ENCODE data around the gene C3orf52. TPM values are rescaled to one million over a fixed set of nuclear protein-coding genes. Genes with fewer than 3 reads are reported as not detected.
A peak's percentile ranks its signal among the peaks of the same experiment; 100 is the strongest.

C3orf52 gene
- total RNA-seq, 1 experiment from 2014 or later = 18.1 TPM

GRCh38 chr3:112117841-112118571 is 31.8 kb downstream of the C3orf52 start:
- no peak for DNase-seq (ENCODE audit: low read depth)

- no peak for DNase-seq (ENCODE audit: low read depth)
Measured at GRCh38 chr3:112119962-112120836, 34.0 kb downstream of the C3orf52 start.

DNA sequence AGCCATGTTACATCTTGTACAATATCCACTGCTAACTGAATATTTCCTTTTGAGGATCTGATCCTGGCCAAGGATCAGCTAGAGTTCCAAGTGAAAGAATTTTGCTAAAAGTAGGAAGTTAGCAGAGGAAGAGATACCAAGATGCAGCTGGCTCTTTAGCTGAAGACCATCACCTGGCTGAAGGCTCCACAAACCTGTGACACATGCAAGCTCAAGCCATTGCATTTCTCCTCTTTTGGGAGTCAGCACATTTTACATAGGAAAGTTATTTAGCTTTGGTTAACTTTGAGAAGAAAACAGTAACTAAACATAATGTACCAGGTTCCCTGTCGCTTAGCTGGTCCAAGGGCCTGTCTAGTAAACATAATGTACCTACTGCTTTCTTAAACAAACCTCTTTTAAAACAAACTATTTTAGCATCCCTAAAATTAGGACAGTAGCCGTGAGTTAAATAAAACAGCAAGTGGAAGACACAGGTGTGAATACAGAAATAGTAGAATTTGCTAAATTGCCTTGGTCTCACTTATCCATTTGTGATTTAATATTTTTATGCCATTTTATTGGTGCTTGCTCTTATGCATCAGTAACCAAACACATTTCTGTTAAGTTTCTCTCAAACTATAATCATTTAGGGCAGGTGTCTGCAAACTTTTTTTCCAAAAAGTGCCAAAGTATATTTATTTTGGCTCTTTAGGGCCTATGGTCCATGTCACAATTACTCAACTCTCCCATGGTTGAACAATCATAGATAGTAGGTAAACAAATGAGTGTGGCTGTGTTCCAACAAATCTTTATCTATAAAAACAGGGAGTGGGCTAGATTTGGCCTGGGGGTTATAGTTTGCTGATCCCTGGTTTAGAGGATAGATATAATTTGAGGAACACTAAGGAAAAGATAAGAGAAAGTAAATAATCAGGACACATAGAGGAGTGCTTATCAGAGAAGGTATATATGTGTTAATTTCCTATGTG is 35.7 kb downstream of the C3orf52 start:
- DNase-seq (ENCODE audit: low read depth) = no peak

DNA sequence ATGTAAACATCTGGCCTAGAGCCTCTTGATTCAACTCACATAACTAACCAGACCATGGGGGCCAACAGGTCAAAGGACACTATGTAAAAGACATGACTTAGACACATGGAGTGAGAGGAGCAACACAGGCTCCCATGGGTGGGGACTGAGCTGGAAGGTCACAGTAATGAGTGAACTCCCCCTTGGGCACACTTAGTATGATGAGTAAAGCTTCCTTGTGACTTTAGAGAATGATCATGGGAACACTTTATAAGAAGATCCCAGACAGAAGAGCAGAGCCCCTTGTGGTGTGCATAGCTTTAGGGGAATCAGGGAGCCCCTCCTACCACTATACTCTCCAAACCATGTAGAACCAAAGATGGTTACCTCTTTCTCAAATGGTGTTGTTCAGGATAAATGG is 36.7 kb downstream of the C3orf52 start:
- no peak for DNase-seq (ENCODE audit: low read depth)

DNA sequence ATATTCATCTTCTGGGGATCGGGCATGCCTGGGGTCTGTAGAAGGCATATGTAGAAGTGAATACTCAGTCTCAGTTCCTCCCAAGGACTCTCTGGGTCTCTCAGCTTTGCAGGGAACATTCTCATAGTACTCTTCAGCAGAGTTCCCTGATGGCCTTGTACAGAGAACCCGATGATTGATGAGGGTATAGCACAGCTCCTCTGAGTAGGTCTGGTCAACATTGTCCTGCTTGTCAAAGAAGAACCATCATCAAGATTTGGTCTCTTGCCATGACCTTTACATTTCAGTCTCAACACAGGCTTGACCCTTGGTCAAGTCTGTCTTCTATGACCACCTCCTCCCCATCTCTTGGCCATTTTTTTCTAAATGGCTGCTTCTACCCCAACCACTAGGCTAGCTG is 37.4 kb downstream of the C3orf52 start:
- no peak for DNase-seq (ENCODE audit: low read depth)

GRCh38 chr3:112124907-112125607 is 38.9 kb downstream of the C3orf52 start:
- DNase-seq (ENCODE audit: low read depth) = no peak

DNA sequence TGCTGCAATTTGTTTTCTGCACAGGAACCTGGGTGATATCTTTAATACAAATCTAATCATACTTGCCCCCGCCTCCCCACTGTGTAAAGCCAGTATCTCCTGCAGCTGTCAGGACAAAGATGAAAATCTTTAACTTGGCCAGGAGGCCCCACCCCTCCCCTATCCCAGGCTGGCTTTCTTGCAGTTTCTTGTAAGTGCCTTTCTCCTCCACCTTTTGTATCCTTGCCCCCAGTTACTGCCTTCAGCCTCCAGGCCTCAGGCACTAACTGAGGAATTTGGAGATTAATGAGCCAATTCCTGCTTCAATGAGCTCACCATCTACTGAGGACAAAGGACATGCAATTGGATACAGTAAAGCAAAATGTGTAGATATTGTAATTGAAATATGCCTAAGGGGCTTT is 40.3 kb downstream of the C3orf52 start:
- DNase-seq (ENCODE audit: low read depth) = peak; percentile 10

GRCh38 chr3:112127522-112128494 is 41.6 kb downstream of the C3orf52 start:
- DNase-seq (ENCODE audit: low read depth) = no peak

GRCh38 chr3:112128843-112129727 is 42.9 kb downstream of the C3orf52 start:
- DNase-seq (ENCODE audit: low read depth) = no peak

GRCh38 chr3:112129925-112130637 is 43.9 kb downstream of the C3orf52 start:
- no peak for DNase-seq (ENCODE audit: low read depth)

DNA sequence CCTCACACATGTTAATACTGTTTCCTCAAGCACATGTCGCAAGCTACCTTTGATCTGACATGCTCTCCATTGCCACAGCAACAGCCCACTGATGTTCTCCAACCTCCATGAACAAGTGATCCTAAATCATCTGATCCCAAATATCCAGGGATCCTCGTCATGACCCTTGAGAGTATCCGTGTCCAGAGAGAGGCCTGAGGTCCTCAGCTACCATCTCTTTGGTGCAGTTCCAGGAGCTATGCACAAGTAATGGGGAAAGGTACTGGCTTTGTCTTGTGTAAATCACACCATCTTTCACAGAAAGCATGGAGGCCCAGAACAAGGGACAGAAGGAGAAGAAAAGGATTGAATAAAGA is 44.4 kb downstream of the C3orf52 start:
- no peak for DNase-seq (ENCODE audit: low read depth)

GRCh38 chr3:112131111-112131510 is 44.9 kb downstream of the C3orf52 start:
- no peak for DNase-seq (ENCODE audit: low read depth)

DNA sequence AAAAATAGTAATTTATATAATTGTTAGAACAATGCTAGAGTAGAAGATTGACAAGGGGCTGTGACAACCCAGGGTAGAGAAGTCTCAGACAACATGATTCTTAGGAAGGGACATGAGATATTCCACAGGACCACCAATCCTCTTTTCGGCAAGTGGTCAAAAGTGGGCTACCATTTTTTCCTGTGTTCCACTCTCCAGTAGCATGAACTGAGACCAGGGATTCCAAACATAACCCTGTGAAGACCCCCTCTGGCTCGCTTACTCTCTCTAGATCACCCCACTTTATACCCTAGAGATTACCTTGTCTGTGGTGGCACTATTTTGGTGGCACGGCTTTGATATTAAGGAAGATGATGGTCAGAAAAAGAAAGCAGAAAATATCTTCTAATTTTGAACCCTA is 45.9 kb downstream of the C3orf52 start:
- DNase-seq (ENCODE audit: low read depth) = no peak

GRCh38 chr3:112132554-112132953 is 46.4 kb downstream of the C3orf52 start:
- DNase-seq (ENCODE audit: low read depth) = no peak

- DNase-seq (ENCODE audit: low read depth) = no peak
Measured at GRCh38 chr3:112132975-112133448, 46.8 kb downstream of the C3orf52 start, which contains the start of gene GCSAM. GCSAM (minus strand) TSS chr3:112133248; CDS start chr3:112133120, 128 bp downstream.

- no peak for DNase-seq (ENCODE audit: low read depth)
Measured at GRCh38 chr3:112133626-112134334, 47.6 kb downstream of the C3orf52 start.

- DNase-seq (ENCODE audit: low read depth) = no peak
Measured at GRCh38 chr3:112134335-112135124, 48.3 kb downstream of the C3orf52 start.

Measured in Daoy (cell line).